Endothelial cell of umbilical vein (primary cell): ENCODE results near the gene HDAC9.

Experiments
- EZH2 ChIP-seq: IDR thresholded peaks from 2 replicates; pipeline ENCODE4 v1.6.1; 2012; ENCODE audit warnings: borderline replicate concordance, low read depth, mild to moderate bottlenecking, moderate library complexity, low read length, inconsistent platforms; ENCODE audit not compliant: severe bottlenecking
- GATA2 ChIP-seq: IDR thresholded peaks from 2 replicates; pipeline ENCODE4 v1.7.0; 2011; ENCODE audit warnings: low read depth, mild to moderate bottlenecking, moderate library complexity, mixed read lengths, low read length; ENCODE audit not compliant: insufficient read length, insufficient read depth
- MYC ChIP-seq: IDR thresholded peaks from one replicate; pipeline ENCODE4 v1.6.1; 2011; ENCODE audit warnings: mild to moderate bottlenecking, low read depth, low read length
- POLR2A ChIP-seq: IDR thresholded peaks from 2 replicates; pipeline ENCODE4 v1.6.1; 2012; ENCODE audit warnings: low read depth, mild to moderate bottlenecking, control low read depth, low read length
- POLR2AphosphoS5 ChIP-seq: IDR thresholded peaks from 2 replicates; pipeline ENCODE4 v1.6.1; 2012; ENCODE audit warnings: low read depth, mild to moderate bottlenecking, control low read depth, low read length, moderate library complexity; ENCODE audit not compliant: insufficient read depth
- TF ChIP-seq, protein P1 (sequence below): IDR thresholded peaks from 2 replicates; pipeline ENCODE4 v1.6.1; 2011; ENCODE audit not compliant: insufficient read depth, insufficient read length
- TF ChIP-seq, protein P2 (sequence below), 2 donors: IDR thresholded peaks; 1 replicate in 1 of 2; 2 replicates in 1 of 2; pipeline ENCODE4 v1.5.1; 2011; ENCODE audit warnings: low read length in 2 of 2, mild to moderate bottlenecking in 2 of 2, moderate library complexity in 2 of 2, control low read depth in 1 of 2, inconsistent platforms in 1 of 2, low read depth in 1 of 2; ENCODE audit not compliant: insufficient read depth in 1 of 2; ENCODE audit errors: extremely low read depth in 1 of 2

DNA sequence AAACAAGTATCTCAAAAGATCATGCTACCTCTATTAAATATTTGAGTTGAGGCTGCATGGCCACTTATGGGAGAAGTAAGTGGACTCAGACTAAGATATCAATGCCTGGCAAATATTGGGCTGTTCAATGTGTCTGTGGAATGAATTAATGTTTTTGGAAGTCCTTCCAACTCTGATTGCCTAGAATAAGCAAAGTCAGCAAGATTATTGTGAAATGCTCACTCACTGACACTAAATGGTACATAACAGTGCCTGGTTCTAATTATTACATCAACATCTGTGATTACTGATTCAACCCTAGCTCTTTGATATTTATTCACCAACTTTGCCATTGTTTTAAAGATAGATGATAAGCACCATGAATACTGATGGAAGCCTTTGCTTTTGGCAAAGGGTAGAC, 45.5 kb upstream of the HDAC9 start:
- TF ChIP-seq, protein P1, sequence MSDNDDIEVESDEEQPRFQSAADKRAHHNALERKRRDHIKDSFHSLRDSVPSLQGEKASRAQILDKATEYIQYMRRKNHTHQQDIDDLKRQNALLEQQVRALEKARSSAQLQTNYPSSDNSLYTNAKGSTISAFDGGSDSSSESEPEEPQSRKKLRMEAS, result no peak
- TF ChIP-seq POLR2AphosphoS5 (no peak), POLR2A (no peak), MYC (no peak), EZH2 (no peak), GATA2 (no peak)
- TF ChIP-seq, protein P2, sequence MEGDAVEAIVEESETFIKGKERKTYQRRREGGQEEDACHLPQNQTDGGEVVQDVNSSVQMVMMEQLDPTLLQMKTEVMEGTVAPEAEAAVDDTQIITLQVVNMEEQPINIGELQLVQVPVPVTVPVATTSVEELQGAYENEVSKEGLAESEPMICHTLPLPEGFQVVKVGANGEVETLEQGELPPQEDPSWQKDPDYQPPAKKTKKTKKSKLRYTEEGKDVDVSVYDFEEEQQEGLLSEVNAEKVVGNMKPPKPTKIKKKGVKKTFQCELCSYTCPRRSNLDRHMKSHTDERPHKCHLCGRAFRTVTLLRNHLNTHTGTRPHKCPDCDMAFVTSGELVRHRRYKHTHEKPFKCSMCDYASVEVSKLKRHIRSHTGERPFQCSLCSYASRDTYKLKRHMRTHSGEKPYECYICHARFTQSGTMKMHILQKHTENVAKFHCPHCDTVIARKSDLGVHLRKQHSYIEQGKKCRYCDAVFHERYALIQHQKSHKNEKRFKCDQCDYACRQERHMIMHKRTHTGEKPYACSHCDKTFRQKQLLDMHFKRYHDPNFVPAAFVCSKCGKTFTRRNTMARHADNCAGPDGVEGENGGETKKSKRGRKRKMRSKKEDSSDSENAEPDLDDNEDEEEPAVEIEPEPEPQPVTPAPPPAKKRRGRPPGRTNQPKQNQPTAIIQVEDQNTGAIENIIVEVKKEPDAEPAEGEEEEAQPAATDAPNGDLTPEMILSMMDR (IDR thresholded peaks at IDR 0.05; ENCODE audit: extremely low read depth in 1 of 2, insufficient read depth in 1 of 2, low read depth in 1 of 2, low read length in 2 of 2), result no peak
